H1 (cell line): ENCODE data around the gene FAM162A.

Experiments
- ASH2L ChIP-seq: fragments of 200-600, 300-600 bp; sonication (generic); IDR thresholded peaks from one replicate; pipeline ENCODE4 v1.7.1; 2017; ENCODE audit warnings: low read length
- BCL11A ChIP-seq, 2 experiments: IDR thresholded peaks; one replicate each; pipeline ENCODE4 v1.6.1; 2011; ENCODE audit warnings: low read depth in 2 of 2, low read length in 2 of 2, mild to moderate bottlenecking in 2 of 2
- TF ChIP-seq, protein P1 (sequence below): IDR thresholded peaks from 2 replicates; pipeline ENCODE4 v1.6.1; 2012; ENCODE audit warnings: inconsistent platforms
- TF ChIP-seq, protein P2 (sequence below), 3 experiments: IDR thresholded peaks; 1 replicate in 2 of 3; 2 replicates in 1 of 3; pipeline versions ENCODE4 v1.5.1 to v1.6.1; 2011; ENCODE audit warnings: low read length in 3 of 3, mild to moderate bottlenecking in 3 of 3, inconsistent platforms in 2 of 3, low read depth in 1 of 3, moderate library complexity in 1 of 3; ENCODE audit not compliant: insufficient read depth in 1 of 3; ENCODE audit errors: control extremely low read depth in 1 of 3

DNA sequence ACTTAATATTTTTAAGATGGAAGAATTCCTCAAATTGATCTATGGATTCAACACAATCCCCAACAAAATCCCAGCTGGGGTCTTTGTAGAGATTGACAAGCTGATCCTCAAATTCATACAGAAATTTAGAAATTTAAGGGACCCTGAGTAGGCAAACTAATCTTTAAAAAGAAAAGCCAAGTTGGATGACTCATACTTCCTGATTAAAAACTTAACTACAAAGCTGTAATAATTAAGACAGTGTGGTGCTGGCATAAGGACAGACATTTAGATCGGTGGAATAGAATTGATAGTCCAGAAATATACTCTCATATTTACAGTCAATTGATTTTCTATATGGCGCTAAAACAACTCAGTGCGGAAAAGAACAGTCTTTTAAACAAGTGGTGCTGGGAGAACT, 11.6 kb downstream of the FAM162A start:
- no peak for TF ChIP-seq BCL11A (IDR thresholded peaks at IDR 0.05; ENCODE audit: low read depth in 2 of 2, low read length in 2 of 2)
- TF ChIP-seq ASH2L: no peak
- TF ChIP-seq, protein P1, sequence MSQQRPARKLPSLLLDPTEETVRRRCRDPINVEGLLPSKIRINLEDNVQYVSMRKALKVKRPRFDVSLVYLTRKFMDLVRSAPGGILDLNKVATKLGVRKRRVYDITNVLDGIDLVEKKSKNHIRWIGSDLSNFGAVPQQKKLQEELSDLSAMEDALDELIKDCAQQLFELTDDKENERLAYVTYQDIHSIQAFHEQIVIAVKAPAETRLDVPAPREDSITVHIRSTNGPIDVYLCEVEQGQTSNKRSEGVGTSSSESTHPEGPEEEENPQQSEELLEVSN: no peak
- TF ChIP-seq, protein P2, sequence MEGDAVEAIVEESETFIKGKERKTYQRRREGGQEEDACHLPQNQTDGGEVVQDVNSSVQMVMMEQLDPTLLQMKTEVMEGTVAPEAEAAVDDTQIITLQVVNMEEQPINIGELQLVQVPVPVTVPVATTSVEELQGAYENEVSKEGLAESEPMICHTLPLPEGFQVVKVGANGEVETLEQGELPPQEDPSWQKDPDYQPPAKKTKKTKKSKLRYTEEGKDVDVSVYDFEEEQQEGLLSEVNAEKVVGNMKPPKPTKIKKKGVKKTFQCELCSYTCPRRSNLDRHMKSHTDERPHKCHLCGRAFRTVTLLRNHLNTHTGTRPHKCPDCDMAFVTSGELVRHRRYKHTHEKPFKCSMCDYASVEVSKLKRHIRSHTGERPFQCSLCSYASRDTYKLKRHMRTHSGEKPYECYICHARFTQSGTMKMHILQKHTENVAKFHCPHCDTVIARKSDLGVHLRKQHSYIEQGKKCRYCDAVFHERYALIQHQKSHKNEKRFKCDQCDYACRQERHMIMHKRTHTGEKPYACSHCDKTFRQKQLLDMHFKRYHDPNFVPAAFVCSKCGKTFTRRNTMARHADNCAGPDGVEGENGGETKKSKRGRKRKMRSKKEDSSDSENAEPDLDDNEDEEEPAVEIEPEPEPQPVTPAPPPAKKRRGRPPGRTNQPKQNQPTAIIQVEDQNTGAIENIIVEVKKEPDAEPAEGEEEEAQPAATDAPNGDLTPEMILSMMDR (IDR thresholded peaks at IDR 0.05; ENCODE audit: control extremely low read depth in 1 of 3, insufficient read depth in 1 of 3, low read depth in 1 of 3, low read length in 3 of 3): no peak
